HG03439 (cell line): ENCODE measurements around the gene PIRT.

Experiments used
- ATAC-seq: cut with Tn5 transposase; IDR thresholded peaks from one replicate; pipeline ENCODE4 v1.9.1; 2021; ENCODE audit warnings: mild to moderate bottlenecking, moderate library complexity; ENCODE audit not compliant: unreplicated experiment

The PIRT gene

GRCh38 chr17:10790491-10791401 lies 47.1 kb downstream of the PIRT start:
- no peak for ATAC-seq

- ATAC-seq: no peak
These were observed 48.1 kb downstream of the PIRT start for GRCh38 chr17:10789694-10790271.

- ATAC-seq: no peak
These were observed 50.4 kb downstream of the PIRT start for GRCh38 chr17:10787306-10788045.

GRCh38 chr17:10785295-10785694 lies 52.6 kb downstream of the PIRT start:
- no peak for ATAC-seq

GRCh38 chr17:10779609-10780008 lies 58.3 kb downstream of the PIRT start:
- no peak for ATAC-seq

- no peak for ATAC-seq
These were observed 60.0 kb downstream of the PIRT start for GRCh38 chr17:10777890-10778289.

- ATAC-seq: no peak
These were observed 60.6 kb downstream of the PIRT start for GRCh38 chr17:10777131-10777807.

GRCh38 chr17:10776381-10776780 lies 61.5 kb downstream of the PIRT start:
- ATAC-seq: no peak

GRCh38 chr17:10775740-10776356 lies 62.0 kb downstream of the PIRT start:
- ATAC-seq: no peak

GRCh38 chr17:10775058-10775457 lies 62.8 kb downstream of the PIRT start:
- ATAC-seq: no peak

GRCh38 chr17:10773391-10773790 lies 64.5 kb downstream of the PIRT start:
- ATAC-seq: no peak
